Endodermal cell (in vitro differentiated cells): ENCODE data around the gene C1orf50. TPM values are rescaled to one million over a fixed set of nuclear protein-coding genes. Genes with fewer than 3 reads are reported as not detected.

Experiments used
- DNase-seq: peaks from one replicate; pipeline ENCODE4 v3.0.0-alpha.2; 2017
- H3K27ac ChIP-seq: 2 replicates; pipeline ENCODE4 v1.5.1; 2013; ENCODE audit warnings: mild to moderate bottlenecking, low read depth, low read length, moderate library complexity
- H3K27me3 ChIP-seq: 2 replicates; pipeline ENCODE4 v1.6.1; 2013; ENCODE audit warnings: mild to moderate bottlenecking, low read length, moderate library complexity; ENCODE audit not compliant: insufficient read depth, control insufficient read depth, poor library complexity, severe bottlenecking
- H3K36me3 ChIP-seq: 2 replicates; pipeline ENCODE4 v1.7.0; 2013; ENCODE audit warnings: mild to moderate bottlenecking, low read length, moderate library complexity; ENCODE audit not compliant: control insufficient read depth, insufficient read depth
- H3K4me1 ChIP-seq: one replicate; pipeline ENCODE4 v1.7.0; 2013; ENCODE audit warnings: low read length; ENCODE audit not compliant: control insufficient read depth, insufficient read depth
- H3K4me3 ChIP-seq: 2 replicates; pipeline ENCODE4 v1.5.1; 2013; ENCODE audit warnings: mild to moderate bottlenecking, low read length, moderate library complexity
- H3K9ac ChIP-seq: 2 replicates; pipeline ENCODE4 v1.6.1; 2013; ENCODE audit warnings: mild to moderate bottlenecking, low read length, moderate library complexity; ENCODE audit not compliant: poor library complexity, severe bottlenecking; ENCODE audit errors: extremely low read depth
- H3K9me3 ChIP-seq: 2 replicates; pipeline ENCODE4 v1.6.1; 2013; ENCODE audit warnings: mild to moderate bottlenecking, low read length, moderate library complexity; ENCODE audit not compliant: control insufficient read depth
- H3K27ac Mint-ChIP-seq: 2 replicates; pipeline ENCODE4 v1.8.0; 2020; ENCODE audit warnings: mixed read lengths
- H3K27me3 Mint-ChIP-seq: 2 replicates; pipeline ENCODE4 v1.8.0; 2021; ENCODE audit warnings: mild to moderate bottlenecking, mixed read lengths; ENCODE audit not compliant: insufficient read depth
- H3K36me3 Mint-ChIP-seq: 2 replicates; pipeline ENCODE4 v1.8.0; 2020; ENCODE audit warnings: low read depth, mixed read lengths
- H3K4me1 Mint-ChIP-seq: 2 replicates; pipeline ENCODE4 v1.8.0; 2020; ENCODE audit warnings: mixed read lengths
- H3K4me3 Mint-ChIP-seq: 2 replicates; pipeline ENCODE4 v1.8.0; 2020; ENCODE audit warnings: mild to moderate bottlenecking, moderate library complexity, mixed read lengths
- H3K9me3 Mint-ChIP-seq: 2 replicates; pipeline ENCODE4 v1.8.0; 2020; ENCODE audit warnings: mild to moderate bottlenecking, mixed read lengths
- CTCF ChIP-seq: fragments of 200-600 bp; sonication (generic); conservative IDR thresholded peaks from 2 replicates; pipeline ENCODE4 v1.5.0; 2021; ENCODE audit warnings: antibody characterized with exemption, mild to moderate bottlenecking
- WGBS, 2 experiments: methylation state at CpG; one replicate each; pipeline versions ENCODE4 v1.1.5 to v1.1.7; 2013; ENCODE audit warnings: missing lambda C conversion rate in 2 of 2, mixed read lengths in 1 of 2; ENCODE audit not compliant: insufficient coverage in 1 of 2, insufficient read length in 1 of 2; 5-methylcytosine and 5-hydroxymethylcytosine counted together
- total RNA-seq, 2 donors: library from RNA; stranded (reverse); fragmentation: NEBNext Ultra II Directional in 1 of 2; extraction: Animal tissue kit (Norgen Biotek cat#: 25700) in 1 of 2; gene quantifications; 2 replicates in 1 of 2; 3 replicates in 1 of 2; pipeline ENCODE4 v1.2.1, GENCODE V29; 2021

The C1orf50 gene
- total RNA-seq, 2 donors from 2014 or later, result 4.8 to 7.3 TPM

GRCh38 chr1:42731585-42731984, 35.5 kb upstream of the C1orf50 start:
- H3K27me3 Mint-ChIP-seq, result no peaks in the 10 kb centered on the region
- H3K27ac Mint-ChIP-seq, result peak overlapping the region; percentile 52
- Histone ChIP-seq H3K9ac (no peak overlapping the region), H3K4me1 (no peaks in the 10 kb centered on the region), H3K27me3 (no peaks in the 10 kb centered on the region), H3K9me3 (no peaks in the 10 kb centered on the region), H3K4me3 (no peak overlapping the region), H3K36me3 (no peaks in the 10 kb centered on the region), H3K27ac (no peak overlapping the region)
- DNase-seq, result no peak
- no peak overlapping the region for H3K4me3 Mint-ChIP-seq
- peaks cover 6% of the 10 kb centered on the region for H3K36me3 Mint-ChIP-seq
- 88 to 92% methylated on average over 2 to 3 of the region's 3 CpGs for WGBS, 2 experiments
- H3K9me3 Mint-ChIP-seq, result no peaks in the 10 kb centered on the region
- TF ChIP-seq CTCF, result no peak
- peaks cover 19% of the 10 kb centered on the region for H3K4me1 Mint-ChIP-seq

- no peaks in the 10 kb centered on the region for H3K9me3 ChIP-seq
- TF ChIP-seq CTCF, result no peak
- no peak overlapping the region for H3K9ac ChIP-seq
- Mint-ChIP-seq H3K4me1 (peaks cover 19% of the 10 kb centered on the region), H3K4me3 (no peak overlapping the region), H3K9me3 (no peaks in the 10 kb centered on the region), H3K27ac (peak overlapping the region; percentile 52), H3K27me3 (no peaks in the 10 kb centered on the region), H3K36me3 (peaks cover 6% of the 10 kb centered on the region)
- no peaks in the 10 kb centered on the region for H3K27me3 ChIP-seq
- peak; percentile 37 for DNase-seq
- no peak overlapping the region for H3K27ac ChIP-seq
- no peaks in the 10 kb centered on the region for H3K4me1 ChIP-seq
- no peaks in the 10 kb centered on the region for H3K36me3 ChIP-seq
- WGBS, 2 experiments, result 90 to 92% methylated on average over 6 to 10 of the region's 10 CpGs
- no peak overlapping the region for H3K4me3 ChIP-seq
Observed at GRCh38 chr1:42732126-42732680, 34.8 kb upstream of the C1orf50 start.

GRCh38 chr1:42733415-42734200, 33.4 kb upstream of the C1orf50 start:
- WGBS, 2 experiments, result 92 to 96% methylated on average over 4 to 12 of the region's 12 CpGs
- Histone ChIP-seq H3K9me3 (no peaks in the 10 kb centered on the region), H3K27ac (no peak overlapping the region), H3K4me1 (no peaks in the 10 kb centered on the region), H3K9ac (no peak overlapping the region), H3K4me3 (no peak overlapping the region), H3K27me3 (no peaks in the 10 kb centered on the region), H3K36me3 (no peaks in the 10 kb centered on the region)
- Mint-ChIP-seq H3K9me3 (no peaks in the 10 kb centered on the region), H3K27me3 (no peaks in the 10 kb centered on the region), H3K36me3 (peaks cover 6% of the 10 kb centered on the region), H3K4me1 (peaks cover 19% of the 10 kb centered on the region), H3K4me3 (no peak overlapping the region), H3K27ac (peak overlapping the region; percentile 87)
- DNase-seq, result peak; percentile 43
- no peak for TF ChIP-seq CTCF
